HG03135 (cell line): ENCODE results near the gene UNC5C.

Experiments
- ATAC-seq: cut with Tn5 transposase; IDR thresholded peaks from one replicate; pipeline ENCODE4 v1.9.1; 2021; ENCODE audit warnings: mild to moderate bottlenecking, moderate library complexity; ENCODE audit not compliant: unreplicated experiment

UNC5C gene

DNA sequence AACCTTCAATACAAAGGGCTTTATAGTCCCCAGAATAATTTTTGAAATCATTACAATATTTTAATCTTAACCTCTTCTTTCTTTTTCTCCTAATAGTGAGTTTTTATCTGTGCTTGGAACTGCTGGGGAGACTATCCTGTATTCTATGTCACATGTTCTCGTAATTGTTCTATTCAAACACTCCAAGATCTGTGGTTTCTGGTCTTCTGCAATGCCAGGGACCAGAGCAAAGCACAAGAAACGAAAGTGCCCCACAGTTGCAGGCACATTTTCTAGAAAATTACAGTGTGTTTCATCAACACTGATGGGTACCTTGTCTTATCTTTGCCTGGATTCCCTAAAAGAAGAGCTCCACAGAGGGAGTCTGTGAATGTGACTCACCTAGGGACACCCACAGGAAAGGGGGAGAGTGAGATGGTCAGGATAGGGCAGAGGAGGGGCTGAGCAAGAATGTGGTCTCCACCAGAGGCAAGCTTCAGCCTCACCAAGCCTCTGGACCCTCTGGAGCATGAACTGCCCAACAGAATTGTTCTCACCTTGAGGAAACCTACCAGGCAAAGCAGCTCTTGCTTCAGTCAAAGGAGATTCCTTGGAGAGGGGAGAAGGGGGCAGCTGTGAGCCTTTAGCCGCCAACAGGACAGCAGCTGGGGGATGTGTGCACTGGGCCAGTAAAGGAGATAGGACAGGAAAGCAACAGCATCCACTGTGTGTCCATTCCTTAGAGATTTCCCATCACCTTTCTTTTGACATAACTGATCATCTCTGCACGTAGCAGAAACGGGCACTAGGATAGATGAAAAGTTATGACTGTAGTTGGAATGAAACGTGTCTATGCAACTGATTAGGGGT lies 25.9 kb downstream of the UNC5C start:
- no peak for ATAC-seq

DNA sequence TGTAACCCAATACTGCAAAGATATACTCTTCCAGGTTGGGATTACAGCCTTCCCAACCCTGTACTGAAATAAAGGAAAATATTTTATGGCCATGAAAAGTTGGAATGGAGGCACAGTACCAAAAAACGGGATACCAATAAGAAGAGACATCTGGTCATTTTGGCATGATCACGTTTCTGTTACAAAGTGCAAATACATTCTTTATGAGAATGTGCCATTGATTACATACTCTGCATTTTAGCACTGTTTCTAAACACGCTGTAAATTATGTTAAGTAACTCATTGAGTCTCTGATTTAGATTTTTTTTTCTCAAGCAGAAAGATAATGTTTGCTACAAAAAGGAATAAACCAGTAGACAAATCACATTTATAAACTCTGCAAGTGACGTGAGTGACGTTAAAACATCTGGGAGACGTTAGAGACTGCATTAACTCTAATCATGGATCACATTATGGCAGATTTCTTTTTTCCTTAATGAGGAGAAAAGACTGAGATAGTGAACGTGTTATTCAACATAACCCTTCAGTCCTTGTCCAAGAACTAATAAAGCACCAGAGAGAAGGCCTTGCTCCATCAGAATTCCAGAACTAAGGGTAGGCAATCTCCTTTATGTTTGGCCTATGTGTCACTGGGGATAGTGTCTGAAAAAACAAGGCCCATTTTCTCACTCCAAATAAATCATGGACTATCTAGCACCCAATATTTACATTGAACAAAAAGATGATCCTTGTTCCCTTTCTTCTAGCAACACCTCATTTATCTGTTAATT lies 31.0 kb downstream of the UNC5C start:
- ATAC-seq, result no peak

DNA sequence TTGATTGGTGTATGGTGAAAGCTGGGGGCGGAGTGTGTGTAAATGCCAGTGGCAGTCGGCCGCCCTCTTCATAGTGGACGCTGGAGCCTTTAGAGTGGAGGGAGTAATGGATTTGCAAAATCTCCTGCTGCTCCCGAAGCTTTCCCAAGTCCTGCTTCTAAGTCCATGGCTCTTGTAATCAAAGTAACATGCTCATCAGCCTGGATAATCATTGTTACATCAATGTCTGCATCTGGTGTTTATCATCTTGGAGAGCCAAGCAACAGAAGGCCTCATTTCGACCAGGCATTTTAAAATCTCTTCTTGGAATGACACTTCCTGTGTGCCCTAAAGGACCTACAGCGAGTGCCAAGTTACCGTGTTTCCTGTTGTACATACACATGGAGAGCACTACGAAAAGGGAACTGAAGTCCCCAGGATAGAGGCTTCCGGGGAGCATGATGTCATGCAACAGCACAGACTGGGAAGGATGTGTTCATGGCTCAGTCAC lies 32.2 kb downstream of the UNC5C start:
- ATAC-seq, result no peak

DNA sequence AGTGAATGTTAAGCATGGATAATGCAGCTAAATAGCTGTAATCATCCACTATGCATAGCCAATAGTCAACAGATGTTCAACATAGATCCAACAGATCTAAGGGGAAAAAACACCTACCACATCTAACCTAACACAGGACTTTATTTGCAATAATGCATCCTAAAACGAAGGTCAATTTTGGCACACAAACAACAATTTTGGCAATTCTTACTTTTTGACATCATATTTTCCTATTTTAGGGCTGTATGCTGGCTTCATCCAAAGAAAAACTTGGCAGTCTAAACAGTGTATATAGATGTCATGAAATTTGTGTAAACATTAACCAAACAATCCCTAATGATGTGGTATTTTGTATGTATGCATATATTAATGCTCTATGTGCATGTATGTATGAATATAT lies 33.2 kb downstream of the UNC5C start:
- no peak for ATAC-seq

DNA sequence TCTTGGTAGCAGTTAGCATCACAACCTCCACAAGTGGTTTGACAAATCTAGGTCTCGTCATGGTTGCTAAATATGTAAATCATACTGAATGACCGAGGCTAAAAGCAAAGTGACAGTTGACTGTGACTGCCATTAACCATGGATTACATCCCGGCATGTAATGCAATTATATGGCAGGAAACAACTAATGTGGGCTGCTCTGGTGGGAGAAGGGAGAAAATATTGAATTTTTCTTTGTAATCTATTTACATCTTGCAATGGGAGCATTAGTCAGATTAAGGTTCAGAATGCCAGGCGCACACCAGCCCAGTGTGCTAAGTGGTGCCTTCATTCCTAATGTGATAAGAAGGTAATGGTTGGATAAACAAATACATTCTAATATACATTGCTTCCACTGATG lies 35.8 kb downstream of the UNC5C start:
- no peak for ATAC-seq

DNA sequence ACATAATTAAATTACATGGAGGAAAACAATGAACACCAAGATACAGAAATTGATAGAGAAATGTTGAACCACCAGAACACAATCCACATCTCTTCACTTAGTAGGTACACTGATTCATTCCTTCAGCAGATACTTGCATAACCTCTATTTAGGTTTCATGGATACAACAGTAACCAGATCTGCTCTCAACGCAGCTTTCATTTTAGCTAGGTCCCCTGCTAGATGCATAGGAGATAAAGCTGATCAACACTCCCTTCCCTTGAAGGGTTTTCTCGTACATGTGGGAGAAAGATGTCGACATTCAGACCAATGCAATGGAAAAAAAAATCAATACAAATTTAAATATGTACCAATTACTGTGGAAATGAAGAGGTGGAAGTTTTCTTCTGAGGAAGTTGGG lies 37.3 kb downstream of the UNC5C start:
- no peak for ATAC-seq

DNA sequence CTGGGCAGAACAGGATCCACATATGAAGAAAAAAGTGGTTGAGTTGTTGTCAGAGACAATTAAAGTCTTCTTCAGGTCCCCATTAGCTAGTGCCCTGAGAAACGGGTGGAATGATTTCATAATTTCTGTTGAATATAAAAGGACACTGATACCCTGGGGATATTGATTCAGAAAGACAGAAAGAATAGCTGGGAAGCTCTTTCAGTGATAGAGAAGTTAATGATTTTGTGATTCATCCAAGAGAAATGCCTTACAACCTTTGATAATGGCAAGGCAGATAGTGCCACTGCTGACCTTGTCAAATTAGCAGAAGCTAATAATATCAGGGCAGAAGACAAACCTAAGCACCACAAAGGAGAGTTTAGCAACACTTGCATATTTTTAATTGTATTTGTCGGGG lies 37.9 kb downstream of the UNC5C start:
- ATAC-seq, result no peak

DNA sequence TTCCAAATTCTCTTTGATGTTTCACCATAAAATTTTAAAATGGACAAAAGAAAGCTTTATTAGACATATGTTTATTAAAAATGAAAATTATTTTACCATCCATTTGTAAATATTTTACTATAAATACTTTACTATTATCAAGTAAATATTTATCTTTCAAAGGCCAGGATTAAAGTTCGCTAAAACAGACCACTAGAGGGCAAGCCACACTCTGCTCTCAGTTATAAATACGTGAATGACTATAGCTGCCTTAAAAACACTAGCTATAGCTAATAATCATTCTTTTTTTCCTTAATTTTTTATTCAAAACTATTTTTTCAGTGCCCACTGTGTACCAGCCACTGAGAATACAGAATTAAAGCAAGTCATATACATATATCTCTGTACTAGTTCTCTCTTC lies 38.6 kb downstream of the UNC5C start:
- ATAC-seq, result no peak

DNA sequence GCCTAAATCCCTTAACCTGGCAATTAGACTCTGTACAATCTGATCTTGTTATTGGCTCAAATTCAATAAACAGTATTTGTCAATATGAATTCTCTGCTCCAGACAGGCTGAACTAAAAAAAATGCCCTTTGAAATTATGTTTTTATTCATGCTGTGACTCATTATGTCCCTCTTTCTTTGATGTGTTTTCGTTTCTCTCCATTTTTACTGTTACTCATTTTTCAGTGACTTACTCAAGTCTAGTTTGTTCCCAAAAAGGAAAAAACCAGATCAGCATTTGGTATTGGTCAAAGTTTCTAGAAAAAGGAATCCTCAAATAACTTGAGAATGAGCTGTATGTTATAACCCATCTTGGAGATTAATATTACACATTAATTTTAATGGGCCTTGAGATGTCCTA lies 40.4 kb downstream of the UNC5C start:
- ATAC-seq, result no peak

DNA sequence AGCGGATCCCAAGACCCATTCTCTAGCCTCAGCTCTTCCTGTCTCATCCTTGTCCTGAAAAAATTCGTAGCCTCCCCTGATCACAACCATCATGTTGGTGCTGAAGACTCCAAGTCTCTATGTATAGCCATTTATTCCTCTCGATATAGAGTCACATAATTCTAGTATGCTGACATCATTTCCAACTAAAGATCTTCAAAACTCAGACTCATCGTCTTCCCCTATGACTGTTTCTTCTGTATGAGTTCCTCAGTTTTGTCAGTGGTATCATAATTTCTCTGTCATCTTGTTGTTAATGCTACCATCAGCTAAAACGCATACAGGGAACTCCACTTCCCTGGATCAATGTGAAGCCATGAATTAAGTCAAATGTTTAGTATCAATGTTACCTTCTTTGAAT lies 41.2 kb downstream of the UNC5C start:
- ATAC-seq, result no peak

DNA sequence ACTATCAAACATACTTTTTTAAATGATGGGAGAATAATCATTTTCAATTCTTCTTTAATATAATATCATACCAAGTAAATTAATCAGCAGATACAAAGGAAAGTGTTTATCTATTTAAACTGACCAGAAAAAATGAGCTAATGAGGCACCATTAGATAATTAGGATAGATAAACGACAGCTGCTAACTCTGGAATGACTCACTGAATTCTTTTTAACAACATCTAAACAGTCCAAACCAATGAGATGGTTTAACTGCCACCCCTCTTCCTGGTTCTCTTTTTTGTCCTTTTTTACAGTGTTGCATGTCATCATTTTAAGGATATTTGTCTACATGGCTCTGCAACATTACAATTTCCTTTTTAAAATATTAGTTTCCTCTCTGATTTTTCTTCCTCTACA lies 41.6 kb downstream of the UNC5C start:
- no peak for ATAC-seq

DNA sequence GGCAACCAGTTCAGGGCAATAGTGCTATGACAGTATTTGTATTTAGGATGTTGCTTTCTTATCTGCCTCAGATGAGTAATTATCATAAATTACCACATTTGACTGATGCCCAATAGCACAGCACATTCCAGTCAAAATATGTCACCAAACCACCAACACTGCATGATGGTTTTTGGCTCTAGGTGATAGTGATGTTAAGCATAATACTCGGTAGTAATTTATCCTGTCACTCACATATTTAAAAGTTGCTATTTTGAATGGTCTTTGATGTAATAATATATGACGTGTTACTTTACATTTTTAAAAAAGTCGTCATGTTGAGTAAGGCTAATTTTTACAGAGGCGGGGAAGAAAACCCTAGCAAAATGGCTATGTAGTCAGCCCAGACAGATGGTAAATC lies 42.5 kb downstream of the UNC5C start:
- no peak for ATAC-seq

DNA sequence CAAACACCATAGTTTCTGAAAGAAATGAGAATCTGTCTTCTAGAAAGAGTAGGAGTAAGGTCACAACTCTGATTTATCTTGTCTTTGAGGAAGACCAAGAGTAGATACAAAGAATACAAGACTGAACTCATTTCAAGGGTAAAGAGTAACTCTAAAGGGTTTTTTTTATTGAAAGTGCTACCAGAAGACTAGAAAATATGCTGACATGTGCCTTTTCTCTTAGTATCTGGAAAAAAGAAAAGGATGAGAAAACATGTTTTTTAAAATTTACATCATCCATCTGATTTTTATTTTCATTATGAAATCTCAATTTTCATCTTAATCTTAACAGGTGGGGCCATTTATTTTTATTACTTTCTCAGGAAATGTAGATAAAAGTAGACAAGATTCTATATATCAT lies 43.0 kb downstream of the UNC5C start:
- no peak for ATAC-seq

DNA sequence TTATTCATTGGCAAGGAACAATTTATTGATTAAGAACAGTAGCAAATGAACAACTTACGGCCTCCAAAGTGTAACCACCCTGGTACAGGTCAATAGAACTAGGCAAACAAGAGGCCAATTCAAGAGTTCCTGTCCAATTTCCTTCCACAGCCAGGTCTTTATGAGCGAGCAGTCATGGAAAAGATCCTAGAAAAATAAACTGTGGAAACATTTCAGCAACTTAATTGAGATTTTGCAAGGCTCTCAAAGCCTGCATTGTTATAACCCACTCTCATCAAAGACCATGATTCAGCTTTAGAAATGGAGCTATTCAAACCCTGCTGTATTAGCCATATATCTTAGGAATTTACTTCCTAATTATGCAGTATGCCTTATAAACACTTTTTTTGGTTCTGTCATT lies 43.6 kb downstream of the UNC5C start:
- ATAC-seq, result no peak

DNA sequence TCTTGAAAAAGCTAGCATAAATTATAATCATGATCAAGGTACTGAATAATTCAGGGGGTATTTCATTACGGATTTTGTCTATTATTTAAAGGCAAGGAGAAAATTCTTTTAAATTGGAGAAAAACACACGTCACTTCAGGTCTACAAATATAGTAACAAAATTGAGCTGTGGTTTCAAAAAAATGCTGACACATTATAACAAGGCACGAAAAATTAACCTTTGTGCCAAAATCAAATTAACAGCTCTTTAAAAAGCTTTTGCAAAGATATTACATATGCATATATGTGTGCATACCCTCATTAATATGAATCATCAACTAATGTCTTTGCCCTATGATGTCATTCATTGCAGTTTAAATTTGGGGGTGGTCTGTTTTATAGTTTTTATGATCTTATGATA lies 44.3 kb downstream of the UNC5C start:
- no peak for ATAC-seq

DNA sequence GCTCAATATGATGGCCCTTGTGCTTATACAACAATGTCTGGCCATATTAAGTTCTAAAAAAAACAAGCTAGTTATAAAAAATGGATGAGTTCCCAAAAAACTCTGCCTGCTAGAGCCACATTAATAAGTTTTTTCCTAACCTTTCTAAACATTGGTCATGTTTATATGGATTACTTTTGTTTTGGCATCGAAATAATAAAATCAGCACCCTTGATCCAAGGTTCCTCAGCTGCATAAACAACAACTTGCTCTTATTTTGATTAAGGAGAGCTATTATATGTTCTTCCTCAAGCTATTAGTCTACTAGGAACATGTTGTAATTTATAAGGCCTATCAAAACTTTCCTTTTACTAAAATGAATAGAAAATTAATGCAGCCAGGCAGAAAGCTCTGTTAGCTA lies 48.4 kb downstream of the UNC5C start:
- no peak for ATAC-seq

DNA sequence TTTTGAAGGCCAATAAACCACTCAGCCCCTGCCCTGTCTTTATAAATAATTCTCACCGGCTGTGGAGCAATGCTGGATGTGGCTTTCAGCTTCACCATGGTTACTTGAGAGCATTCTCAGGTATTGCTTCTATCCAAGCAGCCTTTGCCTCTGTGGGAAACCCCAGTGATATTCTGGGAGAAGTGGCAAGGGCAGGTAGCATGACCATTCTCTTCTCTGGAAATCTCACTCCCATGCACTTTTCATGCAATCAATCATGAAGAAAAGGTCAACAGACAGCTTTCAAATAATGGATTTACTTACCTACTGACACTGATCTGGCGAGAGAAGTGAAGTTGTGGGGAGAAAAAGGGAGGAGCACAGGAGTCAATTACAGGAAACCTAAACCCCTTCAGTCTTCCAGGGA lies 49.5 kb downstream of the UNC5C start:
- no peak for ATAC-seq

DNA sequence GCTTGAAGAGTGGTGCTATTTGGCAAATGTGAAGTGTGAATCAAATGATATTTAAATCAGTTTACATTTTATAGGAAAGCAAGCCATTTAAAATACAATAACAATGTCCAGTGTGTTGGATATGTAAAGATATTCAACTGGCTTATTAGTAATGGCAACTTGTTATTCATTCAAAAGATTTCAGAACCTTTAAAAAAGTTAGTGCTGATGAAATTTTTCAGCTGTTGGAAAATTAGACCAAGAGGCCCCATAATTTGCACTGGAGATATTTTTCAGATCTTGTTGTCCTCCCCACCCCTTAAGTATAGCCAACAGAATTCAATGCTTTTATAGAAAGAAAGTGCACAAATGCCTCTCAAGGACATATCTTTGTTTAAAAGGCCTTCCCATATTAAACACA lies 54.6 kb downstream of the UNC5C start:
- ATAC-seq, result no peak

DNA sequence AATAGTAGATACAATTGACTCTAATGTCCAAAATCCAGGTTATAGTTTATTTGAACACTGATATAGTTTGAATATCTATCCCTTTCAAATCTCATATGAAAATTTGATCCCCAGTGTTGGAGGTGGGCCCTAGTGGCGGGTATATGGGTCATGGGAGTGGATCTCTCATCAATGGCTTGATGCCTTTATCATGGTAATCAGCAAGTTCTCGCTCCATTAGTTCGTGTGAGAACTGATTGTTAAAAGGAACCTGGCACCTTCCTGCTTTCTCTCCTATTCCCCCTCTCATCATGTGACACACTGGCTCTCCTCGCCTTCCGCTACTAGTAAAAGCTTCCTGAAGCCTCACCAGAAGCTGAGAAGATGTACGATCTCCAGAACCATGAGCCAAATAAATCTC lies 70.1 kb downstream of the UNC5C start:
- ATAC-seq, result no peak

DNA sequence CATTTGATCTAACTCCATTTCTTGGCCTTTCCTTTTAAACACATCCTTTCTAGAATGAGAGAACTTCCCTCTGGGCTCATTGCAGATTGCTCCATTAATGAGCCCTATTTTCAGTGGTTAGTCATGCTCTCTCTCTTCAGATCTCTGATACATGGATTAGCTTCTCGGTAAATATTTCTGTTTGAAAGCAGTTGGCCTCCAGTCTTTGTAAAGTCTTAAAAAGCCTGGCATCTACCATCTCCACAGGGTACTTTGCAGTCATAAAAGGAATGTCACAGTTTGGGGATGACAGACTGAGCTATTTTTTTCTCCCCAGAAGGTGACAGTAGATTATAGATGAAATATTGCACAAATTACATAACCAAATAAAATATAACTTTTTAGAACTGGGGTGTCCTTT lies 72.7 kb downstream of the UNC5C start:
- ATAC-seq, result no peak

DNA sequence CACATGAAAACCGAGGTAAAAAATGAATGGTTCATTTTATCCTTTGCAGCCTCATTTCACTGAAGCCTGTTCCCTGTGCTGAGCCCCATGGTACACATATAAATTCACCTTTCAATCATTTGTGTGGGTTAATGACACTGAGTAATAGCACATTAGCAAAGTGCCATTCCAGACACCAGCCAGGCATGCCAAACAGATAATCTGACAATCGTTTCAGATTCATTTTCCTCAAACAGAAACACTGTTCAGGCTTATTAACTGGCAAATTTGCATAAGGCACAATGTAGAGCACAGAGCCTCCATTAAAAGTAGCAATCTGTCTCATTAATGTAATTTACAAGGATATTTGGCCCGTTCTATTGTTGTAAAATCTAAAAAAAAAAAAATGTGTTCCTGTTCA lies 76.2 kb downstream of the UNC5C start:
- no peak for ATAC-seq

DNA sequence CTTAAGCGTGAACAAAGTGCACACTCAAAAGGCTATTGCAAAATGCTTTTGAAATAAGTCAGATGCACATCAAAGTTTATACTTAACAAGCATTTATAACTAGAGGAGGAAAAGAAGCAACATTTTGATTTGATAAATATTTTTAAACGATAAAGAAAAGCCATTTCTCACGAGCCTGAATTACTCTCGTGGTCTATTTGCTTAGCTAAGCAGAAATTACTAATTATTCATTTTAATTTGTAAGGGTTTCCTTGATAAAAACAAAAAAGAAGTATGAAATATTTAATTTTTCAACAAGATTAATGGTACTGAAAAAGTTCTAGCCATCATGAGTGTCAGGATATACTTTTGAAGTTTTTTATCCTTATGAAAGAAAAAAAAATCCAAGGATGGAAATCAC lies 78.2 kb downstream of the UNC5C start:
- ATAC-seq, result no peak
